A204.1 (cell line): Measurements from ENCODE around the gene NDST3.

ENCODE experiments used
- FAIRE-seq: peaks from 2 replicates; lab custom pipeline; 2012; peaks lifted over from hg19 to GRCh38; lab: Jason Lieb, UNC

Gene NDST3

GRCh38 chr4:118034053-118034785, at the start of gene NDST3:
Gene NDST3 (plus strand): TSS chr4:118034486. CDS start chr4:118053911, 19,425 bp downstream.
- FAIRE-seq, result peak; percentile 21

- no peak for FAIRE-seq
Observed at GRCh38 chr4:117986321-117986720, 48.0 kb upstream of the NDST3 start.

- no peak for FAIRE-seq
Observed at GRCh38 chr4:117987464-117987863, 46.8 kb upstream of the NDST3 start.

- FAIRE-seq, result no peak
Observed at GRCh38 chr4:117996891-117997290, 37.4 kb upstream of the NDST3 start.

- FAIRE-seq, result no peak
Observed at GRCh38 chr4:118004088-118004487, 30.2 kb upstream of the NDST3 start.

GRCh38 chr4:118005883-118006282, 28.4 kb upstream of the NDST3 start:
- FAIRE-seq, result no peak

GRCh38 chr4:118012142-118012541, 22.1 kb upstream of the NDST3 start:
- no peak for FAIRE-seq

GRCh38 chr4:118014831-118015230, 19.5 kb upstream of the NDST3 start:
- FAIRE-seq, result peak; percentile 100

- no peak for FAIRE-seq
Observed at GRCh38 chr4:118018381-118019145, 15.7 kb upstream of the NDST3 start.

GRCh38 chr4:118026806-118027205, 7.5 kb upstream of the NDST3 start:
- FAIRE-seq, result no peak

- FAIRE-seq, result no peak
Observed at GRCh38 chr4:118029224-118029623, 5.1 kb upstream of the NDST3 start.

GRCh38 chr4:118032691-118033090, 1.6 kb upstream of the NDST3 start:
- FAIRE-seq, result no peak

- FAIRE-seq, result no peak
Observed at GRCh38 chr4:118033148-118034052, 886 bp upstream of the NDST3 start.

GRCh38 chr4:118035309-118035708, 1.0 kb downstream of the NDST3 start:
- peak; percentile 3 for FAIRE-seq

GRCh38 chr4:118036336-118036735, 2.0 kb downstream of the NDST3 start:
- no peak for FAIRE-seq

- no peak for FAIRE-seq
Observed at GRCh38 chr4:118037955-118038354, 3.7 kb downstream of the NDST3 start.

GRCh38 chr4:118046323-118046722, 12.0 kb downstream of the NDST3 start:
- no peak for FAIRE-seq

- no peak for FAIRE-seq
Observed at GRCh38 chr4:118047043-118047442, 12.8 kb downstream of the NDST3 start.

- FAIRE-seq, result no peak
Observed at GRCh38 chr4:118058955-118059354, 24.7 kb downstream of the NDST3 start.

GRCh38 chr4:118059397-118059796, 25.1 kb downstream of the NDST3 start:
- FAIRE-seq, result no peak

GRCh38 chr4:118076958-118077766, 42.9 kb downstream of the NDST3 start:
- no peak for FAIRE-seq

- FAIRE-seq, result no peak
Observed at GRCh38 chr4:118077767-118078105, 43.5 kb downstream of the NDST3 start.
